Osteoblast (primary cell): ENCODE results near the gene DCXR. TPM values are rescaled to one million over a fixed set of nuclear protein-coding genes. Genes with fewer than 3 reads are reported as not detected.

ENCODE experiments used
- DNase-seq: peaks from one replicate; pipeline ENCODE4 v3.0.0; 2011; ENCODE audit warnings: low spot score, mixed read lengths; ENCODE audit not compliant: insufficient read length; ENCODE audit errors: missing footprints
- H2AFZ ChIP-seq: 2 replicates; pipeline ENCODE4 v1.6.0; 2011; ENCODE audit warnings: mild to moderate bottlenecking, low read length
- H3K27ac ChIP-seq: 2 replicates; pipeline ENCODE4 v1.5.1; 2011; ENCODE audit warnings: mild to moderate bottlenecking, low read depth, low read length, moderate library complexity
- H3K27me3 ChIP-seq: 2 replicates; pipeline ENCODE4 v1.6.0; 2012; ENCODE audit warnings: mild to moderate bottlenecking, control low read depth, inconsistent platforms, low read length, moderate library complexity; ENCODE audit not compliant: insufficient read depth
- H3K36me3 ChIP-seq: 2 replicates; pipeline ENCODE4 v1.5.1; 2011; ENCODE audit warnings: mild to moderate bottlenecking, low read length, control low read depth, moderate library complexity; ENCODE audit not compliant: insufficient read depth
- H3K4me1 ChIP-seq: 2 replicates; pipeline ENCODE4 v1.5.1; 2011; ENCODE audit warnings: mild to moderate bottlenecking, low read length, control low read depth, moderate library complexity; ENCODE audit not compliant: insufficient read depth
- H3K4me2 ChIP-seq: 2 replicates; pipeline ENCODE4 v1.6.0; 2011; ENCODE audit warnings: mild to moderate bottlenecking, low read length; ENCODE audit not compliant: insufficient read depth
- H3K4me3 ChIP-seq: fragments of 200-600 bp; sonication (generic); 3 replicates; pipeline ENCODE4 v1.5.1; 2012; ENCODE audit warnings: mild to moderate bottlenecking, low read length, inconsistent platforms; ENCODE audit not compliant: insufficient read depth
- H3K79me2 ChIP-seq: 2 replicates; pipeline ENCODE4 v1.6.0; 2012; ENCODE audit warnings: mild to moderate bottlenecking, low read length, control low read depth, inconsistent platforms; ENCODE audit not compliant: insufficient read depth
- H3K9me3 ChIP-seq: 2 replicates; pipeline ENCODE4 v1.5.1; 2011; ENCODE audit warnings: low read depth, low read length, control low read depth
- H4K20me1 ChIP-seq: 2 replicates; pipeline ENCODE4 v1.6.0; 2012; ENCODE audit warnings: mild to moderate bottlenecking, low read length, control low read depth; ENCODE audit not compliant: insufficient read depth
- total RNA-seq: library from RNA; depleted of rRNA; stranded (reverse); fragments of >200 nt; gene quantifications from 2 replicates; pipeline ENCODE4 v1.2.3, GENCODE V29; 2012
- TF ChIP-seq, protein P1 (sequence below): IDR thresholded peaks from 2 replicates; pipeline ENCODE4 v1.5.1; 2011; ENCODE audit warnings: mild to moderate bottlenecking, low read depth, low read length, moderate library complexity; ENCODE audit errors: extremely low read depth

The DCXR gene
- total RNA-seq, 1 donor, result 31.8 TPM

- Histone ChIP-seq H3K4me1 (peaks cover 21% of the 10 kb centered on the region), H2AFZ (peak overlapping the region; percentile 82), H3K4me3 (peak overlapping the region; percentile 81), H3K27ac (no peak overlapping the region), H3K79me2 (peaks cover 8% of the 10 kb centered on the region), H3K36me3 (no peaks in the 10 kb centered on the region), H3K4me2 (peak overlapping the region; percentile 94), H3K9me3 (no peaks in the 10 kb centered on the region), H4K20me1 (peaks cover 28% of the 10 kb centered on the region), H3K27me3 (no peaks in the 10 kb centered on the region)
- DNase-seq, result peak; percentile 96
- TF ChIP-seq, protein P1, sequence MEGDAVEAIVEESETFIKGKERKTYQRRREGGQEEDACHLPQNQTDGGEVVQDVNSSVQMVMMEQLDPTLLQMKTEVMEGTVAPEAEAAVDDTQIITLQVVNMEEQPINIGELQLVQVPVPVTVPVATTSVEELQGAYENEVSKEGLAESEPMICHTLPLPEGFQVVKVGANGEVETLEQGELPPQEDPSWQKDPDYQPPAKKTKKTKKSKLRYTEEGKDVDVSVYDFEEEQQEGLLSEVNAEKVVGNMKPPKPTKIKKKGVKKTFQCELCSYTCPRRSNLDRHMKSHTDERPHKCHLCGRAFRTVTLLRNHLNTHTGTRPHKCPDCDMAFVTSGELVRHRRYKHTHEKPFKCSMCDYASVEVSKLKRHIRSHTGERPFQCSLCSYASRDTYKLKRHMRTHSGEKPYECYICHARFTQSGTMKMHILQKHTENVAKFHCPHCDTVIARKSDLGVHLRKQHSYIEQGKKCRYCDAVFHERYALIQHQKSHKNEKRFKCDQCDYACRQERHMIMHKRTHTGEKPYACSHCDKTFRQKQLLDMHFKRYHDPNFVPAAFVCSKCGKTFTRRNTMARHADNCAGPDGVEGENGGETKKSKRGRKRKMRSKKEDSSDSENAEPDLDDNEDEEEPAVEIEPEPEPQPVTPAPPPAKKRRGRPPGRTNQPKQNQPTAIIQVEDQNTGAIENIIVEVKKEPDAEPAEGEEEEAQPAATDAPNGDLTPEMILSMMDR, result no peak
These were observed 13.9 kb downstream of the DCXR start for GRCh38 chr17:82023447-82024241.

GRCh38 chr17:82022981-82023446 is 14.5 kb downstream of the DCXR start, which contains the start of gene LRRC45:
Gene LRRC45, plus strand, starts transcription at chr17:82023305. Its CDS starts 339 bp downstream, at chr17:82023644.
- H3K4me3 ChIP-seq, result peak within 1 kb of the TSS; percentile 92
- H3K36me3 ChIP-seq, result no peaks in the 10 kb centered on the region
- no peaks in the 10 kb centered on the region for H3K9me3 ChIP-seq
- no peaks in the 10 kb centered on the region for H3K27me3 ChIP-seq
- DNase-seq, result peak; percentile 100
- peaks cover 28% of the 10 kb centered on the region for H4K20me1 ChIP-seq
- H3K4me2 ChIP-seq, result peak within 1 kb of the TSS; percentile 96
- H3K27ac ChIP-seq, result peak within 1 kb of the TSS; percentile 51
- H3K4me1 ChIP-seq, result peaks cover 21% of the 10 kb centered on the region
- peaks cover 8% of the 10 kb centered on the region for H3K79me2 ChIP-seq
- TF ChIP-seq, protein P1, result no peak
- H2AFZ ChIP-seq, result peak within 1 kb of the TSS; percentile 82

- Histone ChIP-seq H3K4me1 (peaks cover 21% of the 10 kb centered on the region), H3K4me2 (peak within 1 kb of the TSS; percentile 96), H3K9me3 (no peaks in the 10 kb centered on the region), H3K36me3 (no peaks in the 10 kb centered on the region), H2AFZ (peak within 1 kb of the TSS; percentile 82), H3K4me3 (peak within 1 kb of the TSS; percentile 92), H3K27me3 (no peaks in the 10 kb centered on the region), H4K20me1 (peaks cover 28% of the 10 kb centered on the region), H3K27ac (peak within 1 kb of the TSS; percentile 51), H3K79me2 (peaks cover 8% of the 10 kb centered on the region)
- TF ChIP-seq, protein P1, result no peak
- peak; percentile 86 for DNase-seq
These were observed 15.1 kb downstream of the DCXR start, which contains the start of gene CENPX for GRCh38 chr17:82022310-82022980. Gene CENPX, minus strand, starts transcription at chr17:82022878. Its CDS starts 17 bp downstream, at chr17:82022861.

GRCh38 chr17:82021900-82022309 is 15.6 kb downstream of the DCXR start:
- Histone ChIP-seq H3K9me3 (no peaks in the 10 kb centered on the region), H3K79me2 (peaks cover 8% of the 10 kb centered on the region), H2AFZ (peak overlapping the region; percentile 77), H3K4me3 (peak overlapping the region; percentile 92), H3K36me3 (no peaks in the 10 kb centered on the region), H3K4me2 (peak overlapping the region; percentile 96), H3K27me3 (no peaks in the 10 kb centered on the region), H3K27ac (peak overlapping the region; percentile 51), H3K4me1 (peaks cover 21% of the 10 kb centered on the region), H4K20me1 (peaks cover 28% of the 10 kb centered on the region)
- DNase-seq, result peak; percentile 89
- TF ChIP-seq, protein P1, result no peak
